ENCODE data around the gene SPECC1L.

- TF ChIP-seq TAF1 (IDR thresholded peaks at IDR 0.05; ENCODE audit: borderline replicate concordance, insufficient read depth, low read length) (no peak), POLR2AphosphoS5 (IDR thresholded peaks at IDR 0.05; ENCODE audit: low read depth, low read length) (no peak), SIN3A (IDR thresholded peaks at IDR 0.05; ENCODE audit: borderline replicate concordance, insufficient read depth, low read length) (no peak)
Measured at GRCh38 chr22:24467340-24467739, 196.7 kb downstream of the SPECC1L start.
